Measurements from ENCODE around the gene ENDOU.

ENDOU gene

GRCh38 chr12:47725091-47725772 is at the start of gene ENDOU:
Gene ENDOU, minus strand, starts transcription at chr12:47725490. Its CDS starts 77 bp downstream, at chr12:47725413.
- DNase-seq, result no peak

GRCh38 chr12:47774663-47775062 is 49.4 kb upstream of the ENDOU start:
- DNase-seq, result no peak

- no peak for DNase-seq
These were observed 48.7 kb upstream of the ENDOU start for GRCh38 chr12:47773858-47774580.

- DNase-seq, result no peak
These were observed 48.0 kb upstream of the ENDOU start, which contains the start of gene SLC48A1 for GRCh38 chr12:47773062-47773857. Gene SLC48A1, plus strand, starts transcription at chr12:47773238. Its CDS starts 67 bp downstream, at chr12:47773305.

DNA sequence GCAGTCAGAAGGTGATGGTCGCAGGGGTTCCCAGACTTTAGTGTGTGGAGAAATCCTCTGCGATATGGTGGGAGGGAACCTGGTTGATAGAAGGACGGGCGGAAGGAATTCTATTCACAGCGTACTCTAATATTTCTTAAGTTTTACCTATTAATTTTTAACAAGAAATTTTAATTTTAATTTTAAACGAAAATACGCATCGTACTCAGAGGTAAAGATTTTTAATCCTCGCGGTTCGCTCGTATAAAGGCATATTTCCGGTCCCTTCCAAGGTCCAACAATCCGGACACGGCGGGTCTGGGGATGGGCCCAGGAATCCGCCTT is 47.4 kb upstream of the ENDOU start:
- no peak for DNase-seq

- peak; percentile 21 for DNase-seq
These were observed 46.9 kb upstream of the ENDOU start for GRCh38 chr12:47772094-47772660.

- no peak for DNase-seq
These were observed 46.0 kb upstream of the ENDOU start for GRCh38 chr12:47771304-47771703.

- DNase-seq, result no peak
These were observed 44.9 kb upstream of the ENDOU start for GRCh38 chr12:47770086-47770726.

GRCh38 chr12:47769234-47770085 is 44.2 kb upstream of the ENDOU start:
- DNase-seq, result no peak

GRCh38 chr12:47768323-47768811 is 43.1 kb upstream of the ENDOU start:
- DNase-seq, result no peak

GRCh38 chr12:47767216-47767724 is 42.0 kb upstream of the ENDOU start:
- peak; percentile 56 for DNase-seq

DNA sequence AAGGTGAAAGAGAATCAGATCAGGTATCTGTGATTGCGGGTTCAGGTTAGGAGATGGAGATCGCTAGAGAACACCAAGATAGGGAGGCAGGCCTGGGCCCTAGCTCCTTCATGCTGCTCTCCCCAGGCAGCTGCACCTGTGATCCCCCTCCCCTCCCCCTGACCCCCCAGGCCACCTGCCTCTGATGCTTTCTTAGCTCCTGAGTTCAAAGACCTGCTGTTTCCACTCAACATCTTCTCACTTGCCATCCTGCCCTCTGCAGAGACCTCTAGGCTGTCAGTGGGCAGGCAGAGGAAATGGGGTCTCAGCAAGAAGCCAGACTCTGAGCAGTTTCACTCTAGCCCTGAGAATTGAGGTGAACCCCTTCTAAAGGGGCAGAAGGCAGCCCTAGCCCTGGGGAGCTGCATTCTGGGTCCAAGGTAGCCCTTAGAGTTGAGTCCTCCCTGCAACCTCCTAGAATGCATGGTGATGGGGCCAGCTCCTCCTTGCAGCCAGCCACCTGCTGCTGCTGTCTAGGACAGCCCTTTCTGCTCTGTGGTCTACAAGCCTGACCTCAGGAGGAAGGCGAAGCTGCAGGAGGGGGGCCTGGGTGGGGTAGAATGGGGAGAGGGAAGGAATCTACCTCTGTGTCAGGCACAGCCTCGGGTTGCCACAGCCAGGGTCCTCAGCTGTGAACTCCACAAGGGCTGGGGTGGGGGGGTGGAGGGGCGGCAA is 41.4 kb upstream of the ENDOU start:
- no peak for DNase-seq

DNA sequence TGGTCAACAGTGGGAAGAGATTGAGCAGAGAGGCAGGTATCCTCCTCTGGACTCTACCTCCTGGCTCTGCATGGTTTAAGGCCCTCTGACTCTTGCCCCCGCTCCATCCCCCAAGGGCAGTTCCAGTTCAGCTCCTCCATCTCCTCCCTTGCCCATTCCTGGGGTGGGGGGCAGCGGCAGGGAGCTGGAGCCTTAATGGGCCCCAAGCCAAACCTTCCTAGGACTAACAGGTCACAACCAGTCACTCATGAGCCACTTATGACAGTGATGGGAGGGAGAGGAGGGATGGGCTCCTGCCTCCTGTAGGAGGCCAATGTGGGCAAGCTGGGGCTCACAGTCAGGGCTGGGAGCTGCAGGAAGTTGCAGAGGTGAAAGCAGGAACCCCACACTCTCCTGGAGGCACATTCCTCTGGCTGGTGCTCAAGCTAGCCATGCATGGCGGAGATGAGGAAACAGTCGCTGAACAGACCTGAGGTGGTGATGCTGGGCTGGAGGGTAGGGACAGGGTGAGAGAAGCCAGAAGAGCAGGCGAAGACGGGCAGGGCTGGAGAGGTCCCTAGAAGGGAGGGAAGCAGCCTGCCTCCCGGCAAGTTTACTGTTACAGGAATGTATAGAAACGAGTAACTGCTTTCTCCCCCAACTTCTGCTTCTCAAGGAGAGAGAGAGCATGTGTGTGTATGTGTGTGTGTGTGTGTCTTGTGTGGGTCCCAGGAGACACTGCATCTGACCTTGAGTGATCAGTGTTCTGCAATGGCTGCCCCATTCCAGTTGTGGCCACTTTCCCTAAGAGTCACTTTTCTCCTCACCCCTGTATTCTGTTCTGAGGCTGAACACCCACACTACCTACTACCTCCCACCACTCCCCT is 38.4 kb upstream of the ENDOU start:
- no peak for DNase-seq

DNA sequence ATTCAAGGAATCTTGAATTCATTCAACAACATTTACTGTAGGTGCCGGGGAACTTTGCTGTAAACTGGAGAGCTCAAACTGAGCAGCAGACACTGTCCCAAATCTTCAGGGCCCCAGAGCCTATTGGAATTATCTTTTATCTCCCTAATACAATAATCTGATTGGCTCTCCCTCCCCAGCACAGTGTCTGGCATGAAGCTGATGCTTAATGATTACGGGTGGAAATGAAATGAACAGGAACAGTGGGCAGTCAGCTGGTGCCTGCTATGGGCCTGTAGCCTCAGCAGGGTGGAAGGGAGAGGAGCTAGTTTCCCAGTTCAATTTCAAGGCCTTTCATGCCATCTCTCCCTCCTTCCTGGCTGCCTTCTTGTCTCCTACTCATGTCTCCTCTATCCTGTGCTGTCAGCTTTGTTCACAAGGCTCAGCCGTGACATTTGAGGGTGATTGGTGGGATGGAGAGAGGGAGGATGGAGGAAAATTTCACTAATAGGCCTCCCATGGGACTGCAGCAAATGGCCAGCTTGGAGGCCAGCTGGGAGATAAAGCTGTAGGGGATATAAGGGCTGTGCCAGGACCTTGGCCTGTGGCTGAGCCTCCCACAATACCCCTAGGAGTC is 37.7 kb upstream of the ENDOU start:
- DNase-seq, result no peak

DNA sequence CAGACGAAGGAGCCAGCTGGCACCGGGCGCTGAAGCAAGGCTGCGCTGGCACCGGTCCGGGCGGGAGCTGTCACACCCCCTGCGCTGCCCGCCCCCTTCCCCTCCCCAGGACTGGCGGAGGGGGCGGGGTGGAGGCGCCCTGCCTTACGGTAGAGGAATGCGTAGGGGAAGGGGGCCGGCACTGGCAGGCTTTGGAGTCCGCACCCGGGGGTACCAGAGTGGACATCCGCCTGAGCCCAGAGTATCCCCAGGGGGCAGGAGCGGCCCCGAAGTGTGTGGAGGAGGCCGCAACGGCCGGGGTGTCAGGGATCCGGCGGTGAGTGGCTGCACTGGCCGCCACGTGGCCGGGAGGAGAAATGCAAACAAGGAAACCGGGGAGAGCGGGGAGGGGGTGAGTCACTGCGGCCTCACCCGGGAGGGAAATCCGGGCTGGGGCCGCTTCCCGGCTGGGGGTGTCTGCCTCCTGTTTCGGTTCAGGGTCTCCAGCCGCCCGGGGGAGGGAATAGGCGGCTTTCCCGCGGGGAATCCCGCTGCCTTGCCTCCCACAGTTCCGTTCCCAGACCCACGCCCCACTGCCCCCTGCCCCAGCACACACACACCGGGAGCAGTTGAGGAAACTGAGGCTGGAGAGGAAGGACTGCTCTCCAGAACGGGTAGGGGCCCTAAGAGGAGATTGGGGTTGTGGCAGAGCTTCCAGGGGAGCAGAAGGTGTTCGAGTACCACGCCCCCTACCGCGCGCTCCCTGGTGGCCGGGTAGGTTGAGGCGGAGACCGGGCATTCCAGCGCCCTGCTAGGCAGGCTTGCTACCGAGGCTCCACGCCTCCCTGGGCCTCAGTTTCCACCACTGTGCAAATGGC is 33.8 kb upstream of the ENDOU start, which contains the start of gene RAPGEF3:
RAPGEF3 (minus strand) TSS at position 47 of the 857 bp plus-strand sequence. CDS start 324 bp downstream, outside the sequence.
- no peak for DNase-seq

DNA sequence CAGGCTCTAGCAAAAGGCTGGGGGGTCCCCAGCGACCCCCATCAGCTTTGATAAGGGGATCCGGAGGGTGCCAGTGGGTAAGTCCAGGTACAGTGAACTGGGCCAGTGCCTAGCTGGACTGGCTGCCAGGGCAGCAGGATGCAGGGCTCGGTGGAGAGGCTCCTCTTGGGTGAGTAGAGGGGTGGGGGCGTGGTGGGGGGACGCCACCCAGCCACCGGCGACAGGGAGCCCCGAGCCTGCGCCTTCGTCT is 33.2 kb upstream of the ENDOU start:
- no peak for DNase-seq

GRCh38 chr12:47757840-47758583 is 32.7 kb upstream of the ENDOU start:
- no peak for DNase-seq

GRCh38 chr12:47757364-47757839 is 32.1 kb upstream of the ENDOU start:
- no peak for DNase-seq

All from SHP77 treated with DMSO at 0.1 percent for 48 hours (cell line).